AG09309 (cell line): Measurements from ENCODE around the gene GP2.

Experiments used
- DNase-seq: peaks from one replicate; pipeline ENCODE4 v3.0.0-alpha.2; 2010; ENCODE audit warnings: low read depth
- H3K4me3 ChIP-seq: 2 replicates; pipeline ENCODE4 v1.5.1; 2011; ENCODE audit warnings: mild to moderate bottlenecking, low read depth, low read length, moderate library complexity; ENCODE audit not compliant: control insufficient read depth
- CTCF ChIP-seq: IDR thresholded peaks from 2 replicates; pipeline ENCODE4 v1.5.1; 2011; ENCODE audit warnings: mild to moderate bottlenecking, low read depth, low read length, inconsistent platforms; ENCODE audit not compliant: insufficient read depth, control insufficient read depth; ENCODE audit errors: missing control alignments

Gene GP2

GRCh38 chr16:20308801-20309590 lies 18.3 kb downstream of the GP2 start:
- H3K4me3 ChIP-seq: no peak overlapping the region
- TF ChIP-seq CTCF: no peak
- DNase-seq: no peak

- H3K4me3 ChIP-seq: no peak overlapping the region
- DNase-seq: no peak
- TF ChIP-seq CTCF: no peak
These were observed 19.0 kb downstream of the GP2 start for GRCh38 chr16:20308266-20308665.

- no peak for DNase-seq
- no peak overlapping the region for H3K4me3 ChIP-seq
- no peak for TF ChIP-seq CTCF
These were observed 19.5 kb downstream of the GP2 start for GRCh38 chr16:20307791-20308190.

GRCh38 chr16:20307240-20307671 lies 20.1 kb downstream of the GP2 start:
- TF ChIP-seq CTCF: no peak
- H3K4me3 ChIP-seq: no peak overlapping the region
- DNase-seq: no peak

GRCh38 chr16:20306401-20306800 lies 20.9 kb downstream of the GP2 start:
- no peak for TF ChIP-seq CTCF
- DNase-seq: no peak

GRCh38 chr16:20303012-20303411 lies 24.3 kb downstream of the GP2 start:
- DNase-seq: no peak
- H3K4me3 ChIP-seq: no peak overlapping the region
- no peak for TF ChIP-seq CTCF

More at GRCh38 chr16:20306401-20306800, 20.9 kb downstream of the GP2 start:
- no peak overlapping the region for H3K4me3 ChIP-seq

GRCh38 chr16:20302389-20302788 lies 24.9 kb downstream of the GP2 start:
- TF ChIP-seq CTCF: no peak
- H3K4me3 ChIP-seq: no peak overlapping the region
- no peak for DNase-seq
